Measurements from ENCODE around the gene ATXN1. TPM values are rescaled to one million over a fixed set of nuclear protein-coding genes. Genes with fewer than 3 reads are reported as not detected.

The ATXN1 gene
- total and polyA plus RNA-seq, 2 of the 13 experiments (the other 11 are each of a cell fraction or from before 2014, with no cell fraction given) = 20.7 to 39.5 TPM

GRCh38 chr6:16291739-16292138, 469.5 kb downstream of the ATXN1 start:
- in situ Hi-C loops (cut with HindIII; ENCODE audit: extremely low pct_ligation_motif_present, low pct_unique_long_range_greater_than_20kb) = no loop called here
- 53% methylated on average over 6 of the region's 6 CpGs for WGBS (ENCODE audit: low lambda C conversion rate)
- no peak for FAIRE-seq
- H3K27ac ChIP-seq (ENCODE audit: extremely low read length, insufficient read depth, low read length) = no peak overlapping the region
- H3K4me2 ChIP-seq (ENCODE audit: low read depth, low read length) = no peak overlapping the region
- intact Hi-C loops (cut with micrococcal nuclease; ENCODE audit: unreplicated experiment) = no loop called here
- BruUV-seq (replicated peaks) = no TSS peak
- POLR2A ChIA-PET = no interaction called here
- no peak overlapping the region for H3K9ac ChIP-seq (ENCODE audit: insufficient read depth, low read depth, low read length)
- no peak for ATAC-seq
- H3K36me3 ChIP-seq (replicated peaks in 1 of 2; ENCODE audit: control insufficient read depth in 1 of 2, insufficient read depth in 2 of 2, low read length in 2 of 2) = no peaks in the 10 kb centered on the region
- no peaks in the 10 kb centered on the region for H4K20me1 ChIP-seq (ENCODE audit: insufficient read depth, low read length)
- CTCF ChIA-PET (ENCODE audit: low intra/inter-chr PET ratio, low total read pairs) = no interaction called here
- no peak overlapping the region for H3K4me3 ChIP-seq (replicated peaks in 1 of 3; ENCODE audit: insufficient read depth in 1 of 3, low read depth in 2 of 3, low read length in 3 of 3)
- no peaks in the 10 kb centered on the region for H3K9me3 ChIP-seq (ENCODE audit: low read length)
- H3K79me2 ChIP-seq (ENCODE audit: insufficient read depth, low read length) = no peaks in the 10 kb centered on the region
- DNase-seq (ENCODE audit: low spot score) = no peak
- H3K27me3 ChIP-seq (ENCODE audit: control insufficient read depth in 1 of 2, insufficient read depth in 2 of 2, low read length in 2 of 2) = peaks cover 4 to 20% of the 10 kb centered on the region in 2 experiments; a peak in 3 of 5 replicates
- H2AFZ ChIP-seq (ENCODE audit: low read length) = no peak overlapping the region
- peaks cover 6% of the 10 kb centered on the region; the same call in 1 of the 2 replicates for H3K4me1 ChIP-seq (ENCODE audit: insufficient read depth, low read length)
- TF ChIP-seq PRPF4 (IDR thresholded peaks at IDR 0.05; ENCODE audit: low read depth, low read length, poor library complexity, severe bottlenecking) = no peak
- TF ChIP-seq AFF4 (CRISPR knock-in tag; IDR thresholded peaks at IDR 0.05) = no peak
- no peak for TF ChIP-seq ZNF549 (CRISPR knock-in tag; IDR thresholded peaks at IDR 0.05)
- TF ChIP-seq TFE3 (CRISPR knock-in tag; IDR thresholded peaks at IDR 0.05) = no peak
- no peak for TF ChIP-seq SMAD1 (CRISPR knock-in tag; IDR thresholded peaks at IDR 0.05; ENCODE audit: borderline replicate concordance, low read depth)
- no peak for TF ChIP-seq U2AF2 (IDR thresholded peaks at IDR 0.05; ENCODE audit: low read depth, low read length)
- no peak for TF ChIP-seq ZEB1 (IDR thresholded peaks at IDR 0.05; ENCODE audit: insufficient replicate concordance, low read depth)
- no peak for TF ChIP-seq HNF4A (CRISPR knock-in tag; IDR thresholded peaks at IDR 0.05)
- TF ChIP-seq GZF1 (CRISPR knock-in tag; IDR thresholded peaks at IDR 0.05) = no peak
- no peak for TF ChIP-seq ZNF850 (CRISPR knock-in tag; conservative IDR thresholded peaks at IDR 0.05)
- TF ChIP-seq PRDM10 (CRISPR knock-in tag; IDR thresholded peaks at IDR 0.05; ENCODE audit: low read depth) = no peak
- no peak for TF ChIP-seq AKAP8 (CRISPR knock-in tag; IDR thresholded peaks at IDR 0.05)
- TF ChIP-seq PTBP1 (IDR thresholded peaks at IDR 0.05; ENCODE audit: low read depth, low read length, poor library complexity, severe bottlenecking) = no peak
- TF ChIP-seq TMF1 (CRISPR knock-in tag; IDR thresholded peaks at IDR 0.05; ENCODE audit: low read depth) = no peak
